Rectal smooth muscle tissue (tissue), 1 donor: ENCODE results near the gene THBS2.
A peak's percentile ranks its signal among the peaks of the same experiment; 100 is the strongest.
"Not testable (repeated sequence)": the region's sequence is repeated elsewhere in the genome, so short reads cannot be mapped to it uniquely, and the experiment has no call there.

Experiments used
- H3K27ac ChIP-seq: one replicate; pipeline ENCODE4 v1.7.0; 2013; ENCODE audit warnings: low read depth, low read length, inconsistent platforms
- H3K27me3 ChIP-seq: one replicate; pipeline ENCODE4 v1.7.0; 2013; ENCODE audit warnings: low read length; ENCODE audit not compliant: control insufficient read depth, insufficient read depth
- H3K36me3 ChIP-seq: one replicate; pipeline ENCODE4 v1.7.0; 2013; ENCODE audit warnings: low read length; ENCODE audit not compliant: control insufficient read depth, insufficient read depth
- H3K4me1 ChIP-seq: one replicate; pipeline ENCODE4 v1.7.0; 2013; ENCODE audit warnings: low read length; ENCODE audit not compliant: control insufficient read depth, insufficient read depth
- H3K4me3 ChIP-seq: one replicate; pipeline ENCODE4 v1.7.0; 2013; ENCODE audit warnings: low read length
- H3K9ac ChIP-seq: one replicate; pipeline ENCODE4 v1.7.0; 2013; ENCODE audit warnings: low read length

THBS2 gene

DNA sequence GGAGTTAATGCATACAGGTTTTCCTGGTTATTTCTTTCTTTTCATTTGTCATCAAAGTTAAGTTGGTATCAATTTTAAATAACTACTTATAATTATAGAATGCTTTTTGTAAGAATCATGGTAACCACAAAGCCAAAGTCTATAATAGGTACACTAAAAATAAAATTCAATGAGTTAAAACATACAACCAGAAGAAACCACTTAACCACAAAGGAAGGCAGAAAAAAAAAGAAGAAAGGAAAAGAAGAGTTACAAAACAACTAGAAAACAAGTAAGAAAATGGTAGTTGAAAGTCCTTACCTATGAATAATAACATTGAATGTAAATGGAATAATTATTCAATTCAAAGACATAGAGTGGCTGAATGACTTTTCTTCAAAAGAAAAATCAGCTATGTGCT lies 45.6 kb downstream of the THBS2 start:
- no peak overlapping the region for H3K4me3 ChIP-seq
- no peak overlapping the region for H3K27ac ChIP-seq
- H3K36me3 ChIP-seq, result no peaks in the 10 kb centered on the region
- H3K4me1 ChIP-seq, result peaks cover 16% of the 10 kb centered on the region
- H3K9ac ChIP-seq, result no peak overlapping the region
- H3K27me3 ChIP-seq, result no peaks in the 10 kb centered on the region

- Histone ChIP-seq H3K4me1 (peaks cover 16% of the 10 kb centered on the region), H3K4me3 (no peak overlapping the region), H3K27me3 (no peaks in the 10 kb centered on the region), H3K9ac (no peak overlapping the region), H3K36me3 (no peaks in the 10 kb centered on the region), H3K27ac (no peak overlapping the region)
Observed at GRCh38 chr6:169207482-169207881, 46.2 kb downstream of the THBS2 start.

- Histone ChIP-seq H3K4me3 (no peak overlapping the region), H3K9ac (no peak overlapping the region)
Observed at GRCh38 chr6:169205176-169206160, 48.2 kb downstream of the THBS2 start.

DNA sequence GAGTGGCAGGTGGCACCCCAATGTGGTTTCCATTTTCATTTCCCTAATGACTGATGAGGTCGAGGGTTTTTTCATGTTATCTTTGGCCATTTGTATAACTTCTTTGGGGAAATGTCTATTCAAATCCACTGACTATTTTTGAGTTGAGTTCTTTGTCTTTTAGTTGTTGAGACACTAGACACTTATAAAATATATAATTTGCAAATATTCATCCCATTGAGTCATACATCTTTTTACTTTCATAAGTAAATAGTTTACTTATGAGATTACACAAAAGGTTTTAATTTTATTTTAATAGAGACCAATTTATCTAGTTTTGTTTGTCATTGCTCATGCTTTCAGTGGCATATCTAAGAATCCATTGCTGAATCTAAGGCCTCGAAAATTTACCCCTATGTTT lies 49.5 kb downstream of the THBS2 start:
- Histone ChIP-seq H3K36me3 (no peaks in the 10 kb centered on the region), H3K4me3 (no peak overlapping the region), H3K4me1 (peaks cover 16% of the 10 kb centered on the region), H3K27ac (peak overlapping the region; percentile 35), H3K27me3 (no peaks in the 10 kb centered on the region), H3K9ac (no peak overlapping the region)

More at GRCh38 chr6:169205176-169206160, 48.2 kb downstream of the THBS2 start:
- H3K36me3 ChIP-seq, result no peaks in the 10 kb centered on the region
- H3K27me3 ChIP-seq, result no peaks in the 10 kb centered on the region
- peaks cover 16% of the 10 kb centered on the region for H3K4me1 ChIP-seq
- H3K27ac ChIP-seq, result peak overlapping the region; percentile 2

GRCh38 chr6:169201985-169202384 lies 51.7 kb downstream of the THBS2 start:
- peaks cover 16% of the 10 kb centered on the region for H3K4me1 ChIP-seq
- H3K27ac ChIP-seq, result no peak overlapping the region
- H3K36me3 ChIP-seq, result no peaks in the 10 kb centered on the region
- no peak overlapping the region for H3K9ac ChIP-seq
- H3K4me3 ChIP-seq, result no peak overlapping the region
- H3K27me3 ChIP-seq, result no peaks in the 10 kb centered on the region

DNA sequence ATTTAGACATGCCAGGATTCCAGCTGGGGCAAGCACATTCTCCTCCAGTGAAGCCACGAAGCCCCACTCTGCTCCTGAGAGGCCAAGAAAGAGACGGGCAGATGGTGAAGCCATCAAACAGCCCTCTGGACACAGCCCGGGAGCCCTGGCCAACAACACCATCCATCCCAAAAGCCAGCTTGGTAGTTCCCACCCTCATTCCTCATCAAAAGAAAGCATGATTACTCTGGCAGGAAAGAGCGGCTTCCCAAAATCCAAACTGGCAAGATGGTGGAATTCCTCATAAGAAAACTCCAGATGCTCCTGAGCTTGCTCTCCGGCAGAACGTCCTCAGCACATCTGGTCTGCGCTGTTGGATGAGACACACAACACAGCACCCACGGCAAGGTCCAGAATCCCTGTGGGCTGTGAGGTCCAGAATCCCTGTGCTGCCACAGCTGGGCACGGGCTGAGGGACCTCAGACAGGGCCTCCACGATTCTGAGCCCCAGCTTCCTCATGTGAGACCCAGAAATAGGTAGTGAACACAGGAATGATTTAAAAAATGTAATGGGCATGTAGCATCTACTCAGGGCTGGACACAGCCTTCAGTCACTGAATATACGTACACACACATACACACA lies 52.6 kb downstream of the THBS2 start:
- Histone ChIP-seq H3K27ac (no peak overlapping the region), H3K36me3 (no peaks in the 10 kb centered on the region), H3K9ac (no peak overlapping the region), H3K4me1 (peaks cover 16% of the 10 kb centered on the region), H3K27me3 (no peaks in the 10 kb centered on the region), H3K4me3 (no peak overlapping the region)

DNA sequence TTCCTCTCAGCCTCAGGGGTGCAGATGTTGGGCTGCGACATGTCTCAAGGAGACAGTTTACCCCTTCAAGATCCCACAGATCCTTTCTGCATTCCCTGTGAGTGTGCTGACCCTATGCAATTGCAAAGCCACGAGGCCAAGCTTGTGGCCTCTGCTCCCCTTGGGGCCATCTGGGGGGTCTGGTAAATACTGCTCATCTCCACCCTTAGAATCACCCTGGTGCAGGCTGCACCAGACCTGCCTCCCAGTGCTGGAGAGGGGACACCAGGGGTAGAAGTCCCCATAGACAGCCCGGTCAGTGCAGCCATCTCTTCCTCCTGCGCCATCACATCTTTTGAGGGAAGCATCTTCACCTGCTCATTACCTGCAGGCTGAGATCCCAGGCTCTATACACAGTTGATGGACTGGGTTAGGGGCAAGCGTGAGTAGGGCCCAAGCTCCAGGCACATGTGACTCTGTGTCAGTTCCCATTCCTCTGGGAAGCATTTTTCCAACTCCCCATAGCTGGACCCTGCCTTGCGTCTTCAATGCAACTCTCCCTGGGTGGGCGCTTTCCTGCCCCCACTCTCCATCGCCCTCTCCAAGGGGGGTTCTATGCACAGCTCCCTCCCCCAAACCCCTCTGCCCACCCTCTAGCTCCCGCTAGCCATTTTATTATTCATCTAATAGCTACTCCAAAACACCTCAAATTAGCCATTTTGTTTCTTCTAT lies 53.9 kb downstream of the THBS2 start:
- Histone ChIP-seq H3K9ac (no peak overlapping the region), H3K36me3 (no peaks in the 10 kb centered on the region), H3K27ac (no peak overlapping the region), H3K4me1 (peaks cover 5% of the 10 kb centered on the region), H3K4me3 (no peak overlapping the region), H3K27me3 (no peaks in the 10 kb centered on the region)

GRCh38 chr6:169198885-169199284 lies 54.8 kb downstream of the THBS2 start:
- H3K4me1 ChIP-seq, result no peaks in the 10 kb centered on the region
- H3K27me3 ChIP-seq, result no peaks in the 10 kb centered on the region
- H3K4me3 ChIP-seq, result no peak overlapping the region
- no peak overlapping the region for H3K9ac ChIP-seq
- H3K36me3 ChIP-seq, result no peaks in the 10 kb centered on the region
- no peak overlapping the region for H3K27ac ChIP-seq

- H3K4me3 ChIP-seq, H3K4me1 ChIP-seq, H3K36me3 ChIP-seq, H3K27me3 ChIP-seq, H3K27ac ChIP-seq, H3K9ac ChIP-seq: not testable (repeated sequence)
Observed at GRCh38 chr6:169197929-169198328, 55.7 kb downstream of the THBS2 start.

DNA sequence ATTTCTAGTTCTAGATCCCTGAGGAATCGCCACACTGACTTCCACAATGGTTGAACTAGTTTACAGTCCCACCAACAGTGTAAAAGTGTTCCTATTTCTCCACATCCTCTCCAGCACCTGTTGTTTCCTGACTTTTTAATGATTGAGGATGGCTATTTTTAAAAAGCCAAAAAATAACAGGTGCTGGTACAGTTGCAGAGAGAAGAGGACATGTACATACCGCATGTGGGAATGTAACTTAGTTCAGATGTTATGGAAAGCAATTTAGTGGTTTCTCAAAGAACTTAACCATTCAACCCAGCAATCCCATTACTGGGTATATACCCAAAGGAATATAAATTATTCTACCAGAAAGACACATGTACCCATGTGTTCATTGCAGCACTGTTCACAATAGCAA lies 57.4 kb downstream of the THBS2 start:
- not testable (repeated sequence) for H3K36me3 ChIP-seq

DNA sequence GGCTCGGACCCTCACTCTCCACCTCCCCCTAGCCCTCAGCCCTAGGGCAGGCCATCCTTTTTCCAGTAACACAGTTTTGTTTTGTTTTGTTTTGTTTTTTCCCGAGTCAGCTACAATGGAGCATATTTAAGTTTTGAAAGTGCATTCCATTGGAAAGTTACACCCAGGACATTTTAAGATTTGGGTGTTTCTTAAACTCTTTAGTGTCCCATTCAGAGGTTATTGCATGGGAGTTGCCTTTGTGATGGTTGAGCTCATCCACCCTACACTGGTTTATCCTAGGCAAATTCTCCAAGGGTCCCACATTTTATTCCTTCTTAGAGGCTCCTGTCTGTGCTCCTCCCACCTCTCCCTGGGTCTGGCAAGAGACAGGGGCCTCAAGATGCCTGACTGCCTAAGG lies 58.9 kb downstream of the THBS2 start:
- Histone ChIP-seq H3K27me3 (no peaks in the 10 kb centered on the region), H3K4me1 (peaks cover 9% of the 10 kb centered on the region), H3K4me3 (no peak overlapping the region), H3K9ac (no peak overlapping the region), H3K27ac (no peak overlapping the region), H3K36me3 (no peaks in the 10 kb centered on the region)

More for the DNA sequence above, 57.4 kb downstream of the THBS2 start:
- H3K9ac ChIP-seq, H3K4me3 ChIP-seq, H3K27me3 ChIP-seq, H3K27ac ChIP-seq, H3K4me1 ChIP-seq: not testable (repeated sequence)

DNA sequence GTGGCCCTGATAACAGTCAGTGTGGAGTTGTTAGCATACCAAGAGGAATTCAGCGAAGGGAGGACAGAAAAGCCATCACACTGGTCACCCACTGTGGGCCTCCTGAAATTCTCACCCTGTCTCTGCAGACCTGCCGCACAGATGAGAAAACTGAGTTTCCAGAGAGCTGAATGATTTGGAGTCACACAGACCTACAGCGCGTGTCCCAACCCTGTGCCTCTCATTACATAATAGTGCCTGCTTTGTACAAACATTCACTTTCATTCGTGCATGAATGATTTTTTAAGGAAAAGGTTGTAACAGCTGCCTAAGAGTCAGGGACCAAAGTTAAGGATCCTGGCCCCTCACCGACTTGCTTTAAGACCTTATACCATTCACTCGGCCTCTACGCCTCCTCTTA lies 62.7 kb downstream of the THBS2 start:
- Histone ChIP-seq H3K9ac (no peak overlapping the region), H3K4me1 (peaks cover 11% of the 10 kb centered on the region), H3K4me3 (no peak overlapping the region), H3K27ac (no peak overlapping the region), H3K36me3 (no peaks in the 10 kb centered on the region), H3K27me3 (no peaks in the 10 kb centered on the region)
